ENCODE data around the gene BICD1.

The BICD1 gene

GRCh38 chr12:32302218-32303173 lies 195.8 kb downstream of the BICD1 start:
- H3K36me3 Mint-ChIP-seq (ENCODE audit: low read depth), result peaks cover 16% of the 10 kb centered on the region
- peak overlapping the region in 1 of 3 experiments; percentile 60 for H3K27ac Mint-ChIP-seq
- no peaks in the 10 kb centered on the region for H3K27me3 Mint-ChIP-seq (ENCODE audit: low read depth)
- no peak overlapping the region for H3K4me3 Mint-ChIP-seq
- H3K4me1 Mint-ChIP-seq, result no peaks in the 10 kb centered on the region
- no peaks in the 10 kb centered on the region for H3K9me3 Mint-ChIP-seq
- TF ChIP-seq, protein P1, sequence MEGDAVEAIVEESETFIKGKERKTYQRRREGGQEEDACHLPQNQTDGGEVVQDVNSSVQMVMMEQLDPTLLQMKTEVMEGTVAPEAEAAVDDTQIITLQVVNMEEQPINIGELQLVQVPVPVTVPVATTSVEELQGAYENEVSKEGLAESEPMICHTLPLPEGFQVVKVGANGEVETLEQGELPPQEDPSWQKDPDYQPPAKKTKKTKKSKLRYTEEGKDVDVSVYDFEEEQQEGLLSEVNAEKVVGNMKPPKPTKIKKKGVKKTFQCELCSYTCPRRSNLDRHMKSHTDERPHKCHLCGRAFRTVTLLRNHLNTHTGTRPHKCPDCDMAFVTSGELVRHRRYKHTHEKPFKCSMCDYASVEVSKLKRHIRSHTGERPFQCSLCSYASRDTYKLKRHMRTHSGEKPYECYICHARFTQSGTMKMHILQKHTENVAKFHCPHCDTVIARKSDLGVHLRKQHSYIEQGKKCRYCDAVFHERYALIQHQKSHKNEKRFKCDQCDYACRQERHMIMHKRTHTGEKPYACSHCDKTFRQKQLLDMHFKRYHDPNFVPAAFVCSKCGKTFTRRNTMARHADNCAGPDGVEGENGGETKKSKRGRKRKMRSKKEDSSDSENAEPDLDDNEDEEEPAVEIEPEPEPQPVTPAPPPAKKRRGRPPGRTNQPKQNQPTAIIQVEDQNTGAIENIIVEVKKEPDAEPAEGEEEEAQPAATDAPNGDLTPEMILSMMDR (IDR thresholded peaks at IDR 0.05; ENCODE audit: unreplicated experiment in 3 of 3), result peak; percentile 29 to 45 (median 44)

- no peaks in the 10 kb centered on the region for H3K27me3 Mint-ChIP-seq (ENCODE audit: low read depth)
- no peaks in the 10 kb centered on the region for H3K4me1 Mint-ChIP-seq
- no peak overlapping the region for H3K27ac Mint-ChIP-seq
Observed at GRCh38 chr12:32303174-32303549, 196.5 kb downstream of the BICD1 start.

GRCh38 chr12:32305163-32305562 lies 198.5 kb downstream of the BICD1 start:
- TF ChIP-seq, protein P1 (IDR thresholded peaks at IDR 0.05; ENCODE audit: unreplicated experiment in 3 of 3), result no peak
- Mint-ChIP-seq H3K27me3 (ENCODE audit: low read depth) (no peaks in the 10 kb centered on the region), H3K9me3 (no peaks in the 10 kb centered on the region), H3K36me3 (ENCODE audit: low read depth) (peaks cover 16% of the 10 kb centered on the region), H3K4me3 (no peak overlapping the region), H3K4me1 (peaks cover 5% of the 10 kb centered on the region), H3K27ac (no peak overlapping the region)

More at GRCh38 chr12:32303174-32303549, 196.5 kb downstream of the BICD1 start:
- H3K9me3 Mint-ChIP-seq, result no peaks in the 10 kb centered on the region
- no peak overlapping the region for H3K4me3 Mint-ChIP-seq
- TF ChIP-seq, protein P1 (IDR thresholded peaks at IDR 0.05; ENCODE audit: unreplicated experiment in 3 of 3), result no peak
- H3K36me3 Mint-ChIP-seq (ENCODE audit: low read depth), result peaks cover 16% of the 10 kb centered on the region

DNA sequence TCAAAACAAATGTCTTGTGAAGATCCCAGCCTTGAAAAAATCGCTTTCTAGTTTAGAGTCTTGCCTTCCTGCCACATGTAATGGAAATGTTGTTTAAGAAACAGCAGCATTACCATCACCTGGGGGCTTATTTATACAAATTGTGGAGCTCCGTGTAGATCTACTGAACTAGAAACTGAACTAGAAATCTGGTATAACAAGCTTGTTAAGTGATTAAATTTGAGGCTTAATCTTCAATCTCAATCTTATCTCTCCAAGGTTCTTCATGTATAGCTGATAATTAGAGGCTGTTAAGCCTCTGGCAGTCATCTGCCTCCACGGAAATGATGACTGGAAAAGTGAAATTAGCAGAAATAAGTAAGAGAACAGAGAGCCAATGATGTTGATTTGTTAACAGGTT lies 200.7 kb downstream of the BICD1 start:
- TF ChIP-seq, protein P1 (IDR thresholded peaks at IDR 0.05; ENCODE audit: unreplicated experiment in 3 of 3), result no peak
- Mint-ChIP-seq H3K36me3 (ENCODE audit: low read depth) (peaks cover 11% of the 10 kb centered on the region), H3K27ac (peak overlapping the region in 2 of 3 experiments; percentile 12 to 29), H3K4me3 (no peak overlapping the region), H3K4me1 (peaks cover 22% of the 10 kb centered on the region), H3K27me3 (ENCODE audit: low read depth) (no peaks in the 10 kb centered on the region), H3K9me3 (no peaks in the 10 kb centered on the region)

DNA sequence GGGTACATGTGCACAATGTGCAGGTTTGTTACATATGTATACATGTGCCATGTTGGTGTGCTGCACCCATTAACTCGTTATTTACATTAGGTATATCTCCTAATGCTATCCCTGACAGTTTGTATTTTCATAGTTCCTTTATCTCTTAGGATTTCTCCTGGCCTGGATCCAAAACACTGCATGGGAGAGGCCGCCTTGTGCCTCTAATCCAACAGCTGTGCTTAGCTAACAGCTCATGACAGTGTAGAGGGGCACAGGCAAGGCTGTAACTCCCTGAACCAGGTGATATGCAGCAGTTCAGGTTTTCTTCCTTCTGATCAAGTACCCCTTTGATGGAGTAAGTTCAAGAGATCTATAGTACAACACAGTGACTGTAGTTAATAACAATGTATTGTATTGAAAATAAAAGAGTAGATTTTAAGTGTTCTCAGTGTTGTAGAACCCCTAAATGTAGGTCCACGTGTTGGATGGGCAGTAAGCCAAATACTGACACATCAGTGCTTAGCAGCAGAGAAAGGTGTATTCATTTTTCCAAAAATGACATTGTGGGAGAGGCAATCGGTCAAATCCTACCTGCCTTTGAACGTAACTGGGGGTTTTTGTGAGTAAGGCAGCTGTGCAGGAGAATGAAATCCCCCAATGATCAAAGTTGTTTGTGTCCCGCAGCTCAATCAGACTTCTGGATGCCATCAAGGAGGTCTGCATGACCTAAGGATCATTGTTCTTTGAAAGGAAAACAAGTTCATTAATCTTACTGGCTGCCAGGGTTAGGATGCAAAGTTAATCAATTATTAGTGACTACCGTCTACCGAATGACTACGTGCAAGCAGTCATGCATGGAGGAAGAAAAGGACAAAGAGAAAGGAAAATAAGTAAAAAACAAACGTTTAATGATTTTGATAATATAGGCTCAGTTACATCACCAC lies 203.4 kb downstream of the BICD1 start:
- TF ChIP-seq, protein P1 (IDR thresholded peaks at IDR 0.05; ENCODE audit: unreplicated experiment in 3 of 3), result no peak
- Mint-ChIP-seq H3K4me1 (peaks cover 22% of the 10 kb centered on the region), H3K27ac (peak overlapping the region; percentile 66 to 94 (median 86)), H3K9me3 (no peaks in the 10 kb centered on the region), H3K27me3 (ENCODE audit: low read depth) (no peaks in the 10 kb centered on the region), H3K36me3 (ENCODE audit: low read depth) (peaks cover 10% of the 10 kb centered on the region), H3K4me3 (peak overlapping the region in 1 of 3 experiments; percentile 45)

Measured in nephron (organoid).